ENCODE data around the gene KDM4F.

Gene KDM4F

DNA sequence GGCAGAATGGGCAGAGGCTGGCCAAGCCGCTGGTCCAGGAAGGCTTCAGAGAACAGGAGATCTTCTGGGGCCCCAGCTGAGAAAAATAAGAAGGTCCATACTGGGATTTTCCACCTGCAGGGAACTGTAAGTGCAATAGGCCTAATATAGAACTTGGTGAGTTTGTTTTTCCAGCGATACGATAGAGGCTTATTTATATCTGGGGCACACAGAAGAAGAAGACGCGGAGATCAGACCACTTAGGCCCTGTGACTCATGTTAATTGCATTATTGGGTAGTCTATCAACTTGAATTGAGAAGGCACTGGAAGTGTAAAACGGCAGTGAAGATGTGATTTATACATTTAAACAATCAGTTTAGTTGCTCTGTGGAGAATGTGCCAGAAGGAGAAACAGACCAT lies 9.8 kb downstream of the KDM4F start (continued):
- TF ChIP-seq ZNF621 (tag by site-specific recombination; IDR thresholded peaks at IDR 0.05) (no peak), OSR2 (tag by site-specific recombination; IDR thresholded peaks at IDR 0.05) (no peak), ZIC2 (tag by site-specific recombination; IDR thresholded peaks at IDR 0.05) (no peak), ZNF140 (tag by site-specific recombination; IDR thresholded peaks at IDR 0.05) (no peak), GFI1B (tag by site-specific recombination; IDR thresholded peaks at IDR 0.05) (no peak), ZNF629 (tag by site-specific recombination; IDR thresholded peaks at IDR 0.05) (no peak), ZFP3 (tag by site-specific recombination; IDR thresholded peaks at IDR 0.05; ENCODE audit: low read depth) (no peak)
- TF ChIP-seq, protein P1, sequence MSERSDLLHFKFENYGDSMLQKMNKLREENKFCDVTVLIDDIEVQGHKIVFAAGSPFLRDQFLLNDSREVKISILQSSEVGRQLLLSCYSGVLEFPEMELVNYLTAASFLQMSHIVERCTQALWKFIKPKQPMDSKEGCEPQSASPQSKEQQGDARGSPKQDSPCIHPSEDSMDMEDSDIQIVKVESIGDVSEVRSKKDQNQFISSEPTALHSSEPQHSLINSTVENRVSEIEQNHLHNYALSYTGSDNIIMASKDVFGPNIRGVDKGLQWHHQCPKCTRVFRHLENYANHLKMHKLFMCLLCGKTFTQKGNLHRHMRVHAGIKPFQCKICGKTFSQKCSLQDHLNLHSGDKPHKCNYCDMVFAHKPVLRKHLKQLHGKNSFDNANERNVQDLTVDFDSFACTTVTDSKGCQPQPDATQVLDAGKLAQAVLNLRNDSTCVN (tag by site-specific recombination; optimal IDR thresholded peaks at IDR 0.05), result no peak
- TF ChIP-seq, protein P2, sequence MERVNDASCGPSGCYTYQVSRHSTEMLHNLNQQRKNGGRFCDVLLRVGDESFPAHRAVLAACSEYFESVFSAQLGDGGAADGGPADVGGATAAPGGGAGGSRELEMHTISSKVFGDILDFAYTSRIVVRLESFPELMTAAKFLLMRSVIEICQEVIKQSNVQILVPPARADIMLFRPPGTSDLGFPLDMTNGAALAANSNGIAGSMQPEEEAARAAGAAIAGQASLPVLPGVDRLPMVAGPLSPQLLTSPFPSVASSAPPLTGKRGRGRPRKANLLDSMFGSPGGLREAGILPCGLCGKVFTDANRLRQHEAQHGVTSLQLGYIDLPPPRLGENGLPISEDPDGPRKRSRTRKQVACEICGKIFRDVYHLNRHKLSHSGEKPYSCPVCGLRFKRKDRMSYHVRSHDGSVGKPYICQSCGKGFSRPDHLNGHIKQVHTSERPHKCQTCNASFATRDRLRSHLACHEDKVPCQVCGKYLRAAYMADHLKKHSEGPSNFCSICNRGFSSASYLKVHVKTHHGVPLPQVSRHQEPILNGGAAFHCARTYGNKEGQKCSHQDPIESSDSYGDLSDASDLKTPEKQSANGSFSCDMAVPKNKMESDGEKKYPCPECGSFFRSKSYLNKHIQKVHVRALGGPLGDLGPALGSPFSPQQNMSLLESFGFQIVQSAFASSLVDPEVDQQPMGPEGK (tag by site-specific recombination; IDR thresholded peaks at IDR 0.05), result no peak

DNA sequence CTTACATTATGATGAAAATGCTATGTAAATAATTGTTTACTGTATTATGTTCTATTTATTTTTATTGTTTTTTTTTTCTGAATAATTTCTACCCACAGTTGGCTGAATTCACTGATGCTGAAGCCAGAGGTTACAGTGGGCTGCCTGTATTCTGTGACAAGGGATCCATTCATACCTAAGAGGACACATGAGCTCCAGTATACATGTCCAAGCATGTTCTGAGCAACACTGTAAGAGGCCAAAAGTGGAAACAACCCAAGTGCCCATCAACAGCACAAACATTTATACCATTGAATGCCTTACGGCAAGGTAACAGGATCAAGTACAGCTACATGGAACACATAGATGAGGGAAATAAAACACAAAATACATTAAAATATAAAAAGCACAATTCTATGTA lies 16.1 kb downstream of the KDM4F start:
- ChIA-PET CTCF (interaction anchor here (0.6 kb wide), 1 partner anchor 86 kb away, joined by 3 read pairs; no protein-coding TSS in a partner anchor), POLR2A (interaction anchor here (0.6 kb wide), 1 partner anchor 164 kb away, joined by 3 read pairs; no protein-coding TSS in a partner anchor)
- no peak overlapping the region for H3K27ac ChIP-seq (ENCODE audit: extremely low read depth, low read depth, low read length)
- peaks cover 0 to 1% of the 10 kb centered on the region in 2 experiments; a peak in 1 of 3 replicates for H3K36me3 ChIP-seq (ENCODE audit: control insufficient read depth in 2 of 2, insufficient read depth in 1 of 2, low read length in 2 of 2)
- TF ChIP-seq FEZF1 (tag by site-specific recombination; IDR thresholded peaks at IDR 0.05) (0 out of 2 replicates have a peak, but pooled peaks have one; percentile 16), ZNF335 (tag by site-specific recombination; conservative IDR thresholded peaks at IDR 0.05) (peak; percentile 20; the same call in 1 of the 2 replicates)
- TF ChIP-seq, protein P3, sequence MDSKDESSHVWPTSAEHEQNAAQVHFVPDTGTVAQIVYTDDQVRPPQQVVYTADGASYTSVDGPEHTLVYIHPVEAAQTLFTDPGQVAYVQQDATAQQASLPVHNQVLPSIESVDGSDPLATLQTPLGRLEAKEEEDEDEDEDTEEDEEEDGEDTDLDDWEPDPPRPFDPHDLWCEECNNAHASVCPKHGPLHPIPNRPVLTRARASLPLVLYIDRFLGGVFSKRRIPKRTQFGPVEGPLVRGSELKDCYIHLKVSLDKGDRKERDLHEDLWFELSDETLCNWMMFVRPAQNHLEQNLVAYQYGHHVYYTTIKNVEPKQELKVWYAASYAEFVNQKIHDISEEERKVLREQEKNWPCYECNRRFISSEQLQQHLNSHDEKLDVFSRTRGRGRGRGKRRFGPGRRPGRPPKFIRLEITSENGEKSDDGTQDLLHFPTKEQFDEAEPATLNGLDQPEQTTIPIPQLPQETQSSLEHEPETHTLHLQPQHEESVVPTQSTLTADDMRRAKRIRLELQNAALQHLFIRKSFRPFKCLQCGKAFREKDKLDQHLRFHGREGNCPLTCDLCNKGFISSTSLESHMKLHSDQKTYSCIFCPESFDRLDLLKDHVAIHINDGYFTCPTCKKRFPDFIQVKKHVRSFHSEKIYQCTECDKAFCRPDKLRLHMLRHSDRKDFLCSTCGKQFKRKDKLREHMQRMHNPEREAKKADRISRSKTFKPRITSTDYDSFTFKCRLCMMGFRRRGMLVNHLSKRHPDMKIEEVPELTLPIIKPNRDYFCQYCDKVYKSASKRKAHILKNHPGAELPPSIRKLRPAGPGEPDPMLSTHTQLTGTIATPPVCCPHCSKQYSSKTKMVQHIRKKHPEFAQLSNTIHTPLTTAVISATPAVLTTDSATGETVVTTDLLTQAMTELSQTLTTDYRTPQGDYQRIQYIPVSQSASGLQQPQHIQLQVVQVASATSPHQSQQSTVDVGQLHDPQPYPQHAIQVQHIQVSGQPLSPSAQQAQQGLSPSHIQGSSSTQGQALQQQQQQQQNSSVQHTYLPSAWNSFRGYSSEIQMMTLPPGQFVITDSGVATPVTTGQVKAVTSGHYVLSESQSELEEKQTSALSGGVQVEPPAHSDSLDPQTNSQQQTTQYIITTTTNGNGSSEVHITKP (tag by site-specific recombination; IDR thresholded peaks at IDR 0.05), result no peak
- no peak overlapping the region for H3K4me3 ChIP-seq (ENCODE audit: low read depth, low read length)
- no peaks in the 10 kb centered on the region for H3K4me1 ChIP-seq (ENCODE audit: control insufficient read depth, insufficient read depth, low read length)
- H3K9me3 ChIP-seq (ENCODE audit: control insufficient read depth, insufficient read depth, low read depth, low read length), result no peaks in the 10 kb centered on the region

DNA sequence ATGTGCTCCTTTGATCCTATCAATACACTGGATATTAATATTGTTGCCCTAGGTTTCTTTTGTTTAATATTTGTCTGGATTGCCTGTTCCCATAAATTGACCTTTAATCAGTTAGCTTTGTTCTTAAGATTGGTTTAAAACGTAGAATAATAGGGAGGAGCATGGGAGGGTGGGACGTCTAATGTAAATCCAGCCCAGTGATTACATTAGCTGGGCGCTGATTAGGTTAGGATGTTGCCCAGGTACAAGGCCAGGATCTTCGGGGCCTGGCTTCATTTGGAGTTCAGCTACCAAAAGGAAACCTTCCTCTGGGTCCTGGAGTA lies 17.5 kb downstream of the KDM4F start, which contains the start of gene SRSF8:
TSS of gene SRSF8 (plus strand) at position 204 of the 323 bp plus-strand sequence. CDS start 308 bp downstream, outside the sequence.
- ChIA-PET POLR2A (interaction anchor here (0.7 to 3.7 kb wide), 20 partner anchors 9 to 1323 kb away, joined by 3 to 31 read pairs (median 6); partner anchors contain the start of genes AMOTL1, CCDC82, CEP57 and CWC15), CTCF (interaction anchor here (0.5 to 10.7 kb wide), 15 partner anchors 10 to 639 kb away, joined by 3 to 63 read pairs (median 4); partner anchors contain the start of gene ENDOD1)
- H3K27ac ChIP-seq (ENCODE audit: extremely low read depth, low read depth, low read length), result peak within 1 kb of the TSS; percentile 86

More for the DNA sequence above, 17.5 kb downstream of the KDM4F start, which contains the start of gene SRSF8:
- no peaks in the 10 kb centered on the region for H3K9me3 ChIP-seq (ENCODE audit: control insufficient read depth, insufficient read depth, low read depth, low read length)
- peak within 1 kb of the TSS; percentile 79 for H3K4me3 ChIP-seq (ENCODE audit: low read depth, low read length)
- TF ChIP-seq BCL11B (tag by site-specific recombination; IDR thresholded peaks at IDR 0.05; ENCODE audit: low read depth) (no peak), KLF9 (tag by site-specific recombination; IDR thresholded peaks at IDR 0.05; ENCODE audit: low read depth) (no peak), ZNF544 (tag by site-specific recombination; IDR thresholded peaks at IDR 0.05) (no peak), ZNF335 (tag by site-specific recombination; conservative IDR thresholded peaks at IDR 0.05) (0 out of 2 replicates have a peak, but pooled peaks have one; percentile 34)
- TF ChIP-seq, protein P2 (tag by site-specific recombination; IDR thresholded peaks at IDR 0.05), result no peak
- no peaks in the 10 kb centered on the region for H3K4me1 ChIP-seq (ENCODE audit: control insufficient read depth, insufficient read depth, low read length)
- H3K36me3 ChIP-seq (ENCODE audit: control insufficient read depth in 2 of 2, insufficient read depth in 1 of 2, low read length in 2 of 2), result peaks cover 0 to 4% of the 10 kb centered on the region in 2 experiments; a peak in 1 of 3 replicates
